SK-MEL-5 (cell line): ENCODE measurements around the gene ADH5. TPM values are rescaled to one million over a fixed set of nuclear protein-coding genes. Genes with fewer than 3 reads are reported as not detected.
"Not testable (repeated sequence)": the region's sequence is repeated elsewhere in the genome, so short reads cannot be mapped to it uniquely, and the experiment has no call there.

Source experiments
- DNase-seq: peaks from one replicate; pipeline ENCODE4 v3.0.0-alpha.2; 2016; ENCODE audit warnings: low read depth, low spot score
- in situ Hi-C: cut with HindIII; loops from 2 replicates; pipeline ENCODE4 v1.10.0; 2016; ENCODE audit warnings: low sequenced_read_pairs, high pct_unique_total_duplicates, low pct_unique_long_range_greater_than_20kb
- polyA plus RNA-seq, 2 experiments: library from polyadenylated mRNA; depleted of rRNA; stranded (reverse); fragments of >200 nt; gene quantifications; 2 replicates each; pipeline ENCODE4 v1.2.3, GENCODE V29; 2015
- total RNA-seq: library from RNA; depleted of rRNA; stranded (reverse); fragments of >200 nt; shearing (Covaris generic); gene quantifications from 2 replicates; pipeline ENCODE4 v1.2.3, GENCODE V29; 2014; rRNA removed

The ADH5 gene
- total RNA-seq = 117 and 136 TPM in 2 replicates
- 76.9 and 84.1 TPM in 2 replicates for polyA plus RNA-seq (2015; cell fraction: cytosol; rRNA removed)
- 44.7 and 61.1 TPM in 2 replicates for polyA plus RNA-seq (2015; cell fraction: nucleus; rRNA removed)

- in situ Hi-C loops = no loop called here
- peak; percentile 80 for DNase-seq
These were observed at the start of gene ADH5 for GRCh38 chr4:99088481-99089365. Gene ADH5 (minus strand): TSS chr4:99088788. CDS start chr4:99088700, 88 bp downstream.

DNA sequence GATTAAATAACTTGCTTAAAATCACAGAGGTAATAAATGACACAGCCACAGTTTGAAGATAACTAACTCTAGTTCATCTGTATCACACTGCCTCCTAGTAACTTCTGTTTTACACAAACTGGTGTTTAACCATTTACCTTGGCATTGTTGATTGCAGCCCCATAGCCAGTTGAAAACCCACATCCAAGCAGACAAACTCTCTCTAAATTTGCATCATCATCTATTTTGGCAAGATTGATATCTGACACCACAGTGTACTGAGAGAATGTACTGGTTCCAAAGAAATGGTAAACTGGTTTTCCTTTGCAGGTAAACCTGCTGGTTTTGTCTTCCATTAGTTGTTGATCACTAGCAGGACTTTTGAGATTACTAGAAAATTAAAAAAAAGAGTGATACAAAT lies 47.7 kb upstream of the ADH5 start:
- in situ Hi-C loops = no loop called here
- no peak for DNase-seq

DNA sequence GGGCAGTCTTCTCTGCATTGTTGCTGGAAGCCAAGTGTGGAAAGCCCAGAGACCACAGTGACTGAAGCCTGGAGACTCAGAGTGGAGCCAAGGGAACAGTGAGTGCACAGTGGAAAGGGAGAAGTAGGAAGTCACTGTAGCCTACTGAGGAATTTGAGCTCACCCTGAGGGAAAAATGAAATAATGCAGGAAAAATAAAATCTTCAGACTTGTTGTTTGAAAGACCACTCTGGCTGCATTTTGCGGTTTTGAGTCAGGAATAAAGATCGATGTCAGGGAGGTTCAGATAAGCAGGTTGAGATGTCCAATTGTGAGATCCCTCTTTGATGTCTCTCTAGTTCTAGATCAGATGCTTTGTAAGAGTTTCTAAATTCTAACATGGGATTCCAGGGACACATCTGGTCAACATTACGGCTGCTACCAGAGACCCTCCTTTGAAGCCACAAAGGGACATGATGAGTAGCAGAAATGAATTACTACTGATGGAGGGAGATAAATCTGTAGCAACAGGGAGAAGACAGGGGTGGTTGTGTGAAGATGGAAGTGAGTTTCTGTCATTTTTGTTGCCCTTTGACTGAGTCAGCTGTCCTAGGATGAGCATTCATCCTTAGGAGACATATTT lies 47.1 kb upstream of the ADH5 start:
- no peak for DNase-seq
- in situ Hi-C loops = no loop called here

GRCh38 chr4:99134586-99134985 lies 46.0 kb upstream of the ADH5 start:
- DNase-seq = no peak
- in situ Hi-C loops = no loop called here

GRCh38 chr4:99131378-99131777 lies 42.8 kb upstream of the ADH5 start:
- in situ Hi-C loops = no loop called here
- no peak for DNase-seq

GRCh38 chr4:99126376-99126775 lies 37.8 kb upstream of the ADH5 start:
- in situ Hi-C loops = no loop called here

DNA sequence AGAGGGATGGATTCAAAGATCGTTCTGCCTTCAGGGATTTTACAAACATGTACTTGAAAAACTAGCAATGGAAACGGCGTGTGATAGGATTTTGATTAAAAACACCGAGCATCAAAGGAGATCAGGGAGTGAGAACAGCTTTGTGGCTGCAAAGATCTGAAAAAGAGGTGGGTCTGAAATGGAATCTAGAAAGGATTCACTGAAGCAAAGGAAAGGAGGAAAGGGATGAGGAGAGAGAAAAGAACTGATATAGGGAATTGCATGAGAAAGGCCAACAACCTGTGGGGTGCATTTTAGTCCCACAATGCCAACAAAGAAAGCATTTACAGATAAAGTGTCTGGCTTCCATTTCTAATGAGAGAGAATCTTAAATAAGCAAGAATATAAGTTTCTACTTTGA lies 32.4 kb upstream of the ADH5 start:
- in situ Hi-C loops = no loop called here
- DNase-seq = no peak

More at GRCh38 chr4:99126376-99126775, 37.8 kb upstream of the ADH5 start:
- no peak for DNase-seq

GRCh38 chr4:99120501-99120900 lies 31.9 kb upstream of the ADH5 start:
- in situ Hi-C loops = no loop called here
- no peak for DNase-seq

DNA sequence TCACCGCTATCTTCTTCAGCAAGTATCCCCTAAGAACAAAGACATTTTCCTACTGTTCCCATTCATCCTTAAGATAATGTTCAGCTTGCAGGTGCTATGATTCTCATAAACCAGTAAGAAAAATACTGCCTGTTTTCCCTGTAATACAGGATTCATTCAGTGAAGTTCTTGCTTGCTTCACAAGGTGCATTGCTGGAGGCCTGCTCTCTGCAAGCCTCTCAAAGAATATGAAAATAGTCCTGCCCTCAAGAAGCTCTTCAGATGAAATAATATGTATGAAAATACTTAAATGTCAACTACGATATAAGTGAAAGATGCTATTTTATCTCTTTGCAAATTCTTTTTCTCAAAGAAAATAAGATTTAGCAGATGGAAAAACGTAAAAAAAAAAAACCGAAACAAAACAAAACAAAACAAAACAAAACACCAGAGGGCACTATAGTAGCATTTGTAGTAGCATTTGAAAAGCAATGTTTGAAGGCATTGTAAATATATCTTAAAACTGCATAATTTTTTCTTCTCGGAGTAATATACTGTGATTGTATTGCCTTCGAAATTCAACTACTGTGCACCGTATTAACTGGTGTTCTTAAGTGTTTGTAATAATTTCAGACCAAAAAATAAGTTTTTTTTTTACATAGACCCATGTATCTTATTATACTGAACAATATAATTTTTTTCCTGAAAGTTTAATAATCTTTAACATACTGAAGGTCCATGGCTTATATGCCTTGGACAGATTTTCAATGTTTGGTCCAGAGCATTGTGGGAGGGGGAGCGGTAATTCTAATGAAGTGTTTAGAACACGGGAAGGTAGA lies 29.5 kb upstream of the ADH5 start:
- in situ Hi-C loops = no loop called here
- DNase-seq = peak; percentile 28

DNA sequence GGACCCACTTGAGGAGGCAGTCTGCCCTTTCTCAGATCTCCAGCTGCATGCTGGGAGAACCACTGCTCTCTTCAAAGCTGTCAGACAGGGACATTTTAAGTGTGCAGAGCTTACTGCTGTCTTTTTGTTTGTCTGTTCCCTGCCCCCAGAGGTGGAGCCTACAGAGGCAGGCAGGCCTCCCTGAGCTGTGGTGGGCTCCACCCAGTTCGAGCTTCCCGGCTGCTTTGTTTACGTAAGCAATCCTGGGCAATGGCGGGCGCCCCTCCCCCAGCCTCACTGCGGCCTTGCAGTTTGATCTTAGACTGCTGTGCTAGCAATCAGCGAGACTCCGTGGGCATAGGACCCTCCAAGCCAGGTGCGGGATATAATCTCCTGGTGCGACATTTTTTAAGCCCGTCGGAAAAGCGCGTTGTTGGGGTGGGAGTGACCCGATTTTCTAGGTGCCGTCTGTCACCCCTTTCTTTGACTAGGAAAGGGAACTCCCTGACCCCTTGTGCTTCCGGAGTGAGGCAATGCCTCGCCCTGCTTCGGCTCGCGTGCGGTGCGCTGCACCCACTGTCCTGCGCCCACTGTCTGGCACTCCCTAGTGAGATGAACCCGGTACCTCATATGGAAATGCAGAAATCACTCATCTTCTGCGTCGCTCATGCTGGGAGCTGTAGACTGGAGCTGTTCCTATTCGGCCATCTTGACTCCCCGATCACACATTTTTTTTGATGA lies 28.7 kb upstream of the ADH5 start:
- DNase-seq, in situ Hi-C loops: not testable (repeated sequence)

- DNase-seq, in situ Hi-C loops: not testable (repeated sequence)
These were observed 20.7 kb upstream of the ADH5 start for GRCh38 chr4:99109286-99109685.

DNA sequence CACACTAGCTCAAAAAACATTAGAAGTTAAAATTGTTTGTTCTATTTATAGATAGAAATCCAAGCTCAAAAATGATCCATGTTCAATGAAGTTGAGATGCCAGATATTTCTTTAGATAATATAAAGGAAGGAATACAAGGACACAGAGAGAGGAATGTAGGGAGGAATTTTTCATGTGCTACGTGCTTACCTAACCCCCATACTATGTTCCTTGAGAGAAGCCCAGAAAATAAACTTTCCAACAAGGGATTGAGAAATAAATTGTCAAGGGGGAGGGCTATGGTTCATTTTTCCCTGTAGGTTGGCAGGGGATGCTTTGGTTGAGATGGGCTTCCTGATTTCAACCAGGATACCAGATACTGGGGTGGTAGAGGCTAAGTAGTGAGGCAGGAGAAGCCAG lies 15.6 kb upstream of the ADH5 start:
- no peak for DNase-seq
- in situ Hi-C loops = no loop called here

DNA sequence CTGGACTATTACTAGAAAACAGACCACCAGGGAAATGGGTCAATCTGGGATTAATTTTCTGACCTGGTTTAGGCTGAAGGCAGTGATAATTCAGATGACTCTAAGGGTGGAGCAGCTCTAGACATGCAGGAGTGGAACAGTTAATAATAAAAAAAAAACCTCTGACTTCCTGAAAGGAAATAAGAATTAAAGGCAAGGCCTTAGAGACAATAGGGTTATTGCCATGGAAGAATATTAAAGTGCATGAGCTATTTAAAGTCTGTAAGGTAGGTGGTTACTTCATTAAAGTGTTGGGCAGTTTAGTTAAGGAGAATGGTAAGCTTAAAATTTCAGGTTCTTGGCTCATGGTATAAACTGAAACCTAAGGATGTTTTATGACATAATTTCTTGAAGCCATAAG lies 14.6 kb upstream of the ADH5 start:
- in situ Hi-C loops = no loop called here
- DNase-seq = no peak

DNA sequence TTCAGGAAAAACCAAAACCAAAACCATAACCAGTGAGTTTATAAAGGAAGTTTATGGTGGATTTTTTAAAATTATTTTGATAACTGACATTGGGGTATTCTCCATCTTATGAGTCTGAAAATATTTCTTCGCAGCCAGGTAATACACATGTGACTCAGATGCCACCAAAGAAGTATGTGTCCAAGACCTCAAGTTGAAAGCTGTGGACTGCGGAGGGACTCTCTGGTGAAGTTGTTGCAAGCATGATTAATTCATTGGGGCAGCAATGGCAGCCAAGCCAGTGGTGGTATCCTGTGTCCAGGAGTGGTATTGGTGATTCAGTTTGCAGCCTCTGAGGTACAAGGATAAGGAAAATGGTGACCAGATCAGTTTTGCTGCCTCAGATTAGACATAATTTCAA lies 14.0 kb upstream of the ADH5 start:
- DNase-seq = no peak
- in situ Hi-C loops = no loop called here

DNA sequence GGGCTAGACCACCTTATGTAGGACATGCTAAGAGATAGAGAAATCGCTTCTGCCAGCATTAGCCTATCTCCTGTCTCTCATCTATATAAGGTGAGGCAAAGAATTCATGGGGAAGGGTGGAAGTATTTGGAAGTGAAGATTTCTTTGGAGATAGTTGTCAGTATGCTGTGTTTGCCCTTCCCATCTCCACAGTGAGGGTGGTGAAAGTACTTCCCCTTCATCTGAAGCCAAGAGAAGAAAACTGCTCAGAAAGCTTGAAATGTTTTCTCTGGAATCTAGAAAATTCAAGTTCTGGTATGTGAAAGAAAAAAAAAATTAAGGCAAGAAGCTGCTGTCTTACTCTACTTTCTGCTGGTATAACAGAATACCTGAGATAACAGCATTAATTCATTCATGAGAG lies 12.3 kb upstream of the ADH5 start:
- in situ Hi-C loops = no loop called here
- no peak for DNase-seq

GRCh38 chr4:99099814-99100213 lies 11.2 kb upstream of the ADH5 start:
- in situ Hi-C loops, DNase-seq: not testable (repeated sequence)

DNA sequence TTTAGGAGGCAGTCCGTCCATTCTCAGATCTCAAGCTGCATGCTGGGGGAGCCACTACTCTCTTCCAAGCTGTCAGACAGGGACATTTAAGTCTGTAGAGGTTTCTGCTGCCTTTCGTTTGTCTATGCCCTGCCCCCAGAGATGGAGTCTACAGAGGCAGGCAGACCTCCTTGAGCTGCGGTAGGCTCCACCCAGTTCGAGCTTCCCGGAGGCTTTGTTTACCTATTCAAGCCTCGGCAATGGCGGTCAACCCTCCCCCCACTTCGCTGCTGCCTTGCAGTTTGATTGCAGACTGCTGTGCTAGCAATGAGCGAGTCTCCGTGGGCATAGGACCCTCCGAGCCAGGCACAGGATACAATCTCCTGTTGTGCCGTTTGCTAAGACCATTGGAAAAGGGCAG lies 10.7 kb upstream of the ADH5 start:
- in situ Hi-C loops = no loop called here
- DNase-seq = no peak
